T-helper 2 cell treated with Interferon-gamma antibody and Interleukin-4, amounts not matched to agents 5 μg/mL and 100 μg/mL, for 36 hours (primary cell): ENCODE results near the gene IPCEF1.

Experiments
- DNase-seq: peaks from one replicate; pipeline ENCODE4 v3.0.0; 2021; ENCODE audit warnings: low spot score
- H3K27ac Mint-ChIP-seq: one replicate; pipeline ENCODE4 v1.8.0; 2021; ENCODE audit warnings: mild to moderate bottlenecking, mixed read lengths
- H3K27me3 Mint-ChIP-seq: one replicate; pipeline ENCODE4 v1.8.0; 2021; ENCODE audit warnings: low read depth, mixed read lengths
- H3K36me3 Mint-ChIP-seq: one replicate; pipeline ENCODE4 v1.8.0; 2021; ENCODE audit warnings: low read depth, mixed read lengths
- H3K4me1 Mint-ChIP-seq: one replicate; pipeline ENCODE4 v1.8.0; 2021; ENCODE audit warnings: low read depth, mixed read lengths
- H3K4me3 Mint-ChIP-seq: one replicate; pipeline ENCODE4 v1.8.0; 2022; ENCODE audit warnings: mild to moderate bottlenecking, moderate library complexity, mixed read lengths
- H3K9me3 Mint-ChIP-seq: one replicate; pipeline ENCODE4 v1.8.0; 2021; ENCODE audit warnings: mixed read lengths

The IPCEF1 gene

DNA sequence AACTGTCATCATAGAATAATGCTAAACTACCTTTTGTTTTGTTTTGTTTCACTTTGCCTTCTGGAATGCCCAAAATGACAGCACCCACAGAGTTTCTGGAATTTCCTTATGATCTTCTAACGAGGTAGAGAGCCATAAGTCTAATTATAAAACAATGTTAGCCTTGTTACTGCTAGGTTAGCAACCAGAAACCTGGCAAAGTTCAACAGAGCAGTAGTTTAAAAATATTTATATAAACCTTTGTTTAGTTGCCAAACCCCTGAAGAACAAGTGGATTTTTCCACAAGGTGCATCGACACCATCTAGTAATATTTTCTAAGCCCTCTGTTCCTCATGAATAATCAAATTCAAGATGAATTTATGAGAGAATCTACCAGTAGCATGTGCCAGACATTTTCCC lies 27.6 kb upstream of the IPCEF1 start:
- no peak for DNase-seq
- H3K4me1 Mint-ChIP-seq: no peaks in the 10 kb centered on the region
- no peak overlapping the region for H3K4me3 Mint-ChIP-seq
- H3K9me3 Mint-ChIP-seq: no peaks in the 10 kb centered on the region
- no peak overlapping the region for H3K27ac Mint-ChIP-seq
- H3K36me3 Mint-ChIP-seq: no peaks in the 10 kb centered on the region
- H3K27me3 Mint-ChIP-seq: peaks cover 10% of the 10 kb centered on the region

GRCh38 chr6:154383273-154383672 lies 26.7 kb upstream of the IPCEF1 start:
- Mint-ChIP-seq H3K9me3 (no peaks in the 10 kb centered on the region), H3K4me3 (no peak overlapping the region), H3K27ac (no peak overlapping the region), H3K4me1 (no peaks in the 10 kb centered on the region), H3K36me3 (no peaks in the 10 kb centered on the region), H3K27me3 (peaks cover 10% of the 10 kb centered on the region)
- DNase-seq: no peak

- Mint-ChIP-seq H3K27me3 (peaks cover 8% of the 10 kb centered on the region), H3K4me1 (no peaks in the 10 kb centered on the region), H3K27ac (no peak overlapping the region), H3K36me3 (no peaks in the 10 kb centered on the region), H3K9me3 (no peaks in the 10 kb centered on the region), H3K4me3 (no peak overlapping the region)
- DNase-seq: no peak
Observed at GRCh38 chr6:154382740-154383139, 26.1 kb upstream of the IPCEF1 start.

DNA sequence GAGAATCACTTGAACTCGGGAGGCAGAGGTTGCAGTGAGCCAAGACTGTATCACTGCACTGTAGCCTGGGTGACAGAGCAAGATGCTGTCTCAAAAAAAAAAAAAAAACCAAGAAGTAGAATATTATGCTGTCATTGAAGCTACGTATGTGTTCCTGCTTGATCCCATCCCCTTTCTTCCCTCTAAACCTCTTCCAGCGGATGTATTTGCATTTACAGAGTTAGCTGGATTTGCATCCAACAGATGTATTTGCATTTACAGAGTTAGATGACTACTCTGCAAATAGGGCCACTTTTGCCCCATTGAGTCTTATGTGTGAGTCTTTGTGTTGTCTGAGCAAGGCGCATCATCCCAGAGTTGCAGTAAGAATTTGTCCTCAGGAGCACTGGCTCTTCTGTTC lies 24.9 kb upstream of the IPCEF1 start:
- Mint-ChIP-seq H3K9me3 (no peaks in the 10 kb centered on the region), H3K27ac (no peak overlapping the region)

GRCh38 chr6:154380741-154381140 lies 24.1 kb upstream of the IPCEF1 start:
- DNase-seq: no peak
- Mint-ChIP-seq H3K4me3 (no peak overlapping the region), H3K36me3 (no peaks in the 10 kb centered on the region), H3K9me3 (no peaks in the 10 kb centered on the region), H3K27me3 (peaks cover 2% of the 10 kb centered on the region), H3K27ac (no peak overlapping the region), H3K4me1 (no peaks in the 10 kb centered on the region)

More for the DNA sequence above, 24.9 kb upstream of the IPCEF1 start:
- no peaks in the 10 kb centered on the region for H3K36me3 Mint-ChIP-seq
- DNase-seq: no peak
- H3K4me3 Mint-ChIP-seq: no peak overlapping the region
- no peaks in the 10 kb centered on the region for H3K4me1 Mint-ChIP-seq
- peaks cover 4% of the 10 kb centered on the region for H3K27me3 Mint-ChIP-seq

- no peaks in the 10 kb centered on the region for H3K4me1 Mint-ChIP-seq
- DNase-seq: no peak
- H3K36me3 Mint-ChIP-seq: no peaks in the 10 kb centered on the region
- H3K4me3 Mint-ChIP-seq: no peak overlapping the region
- H3K9me3 Mint-ChIP-seq: no peaks in the 10 kb centered on the region
- no peak overlapping the region for H3K27ac Mint-ChIP-seq
- no peaks in the 10 kb centered on the region for H3K27me3 Mint-ChIP-seq
Observed at GRCh38 chr6:154379585-154379984, 23.0 kb upstream of the IPCEF1 start.

GRCh38 chr6:154378518-154378917 lies 21.9 kb upstream of the IPCEF1 start:
- Mint-ChIP-seq H3K4me3 (no peak overlapping the region), H3K27me3 (no peaks in the 10 kb centered on the region), H3K36me3 (no peaks in the 10 kb centered on the region), H3K27ac (no peak overlapping the region), H3K9me3 (no peaks in the 10 kb centered on the region), H3K4me1 (no peaks in the 10 kb centered on the region)
- DNase-seq: no peak

- Mint-ChIP-seq H3K4me3 (no peak overlapping the region), H3K4me1 (no peaks in the 10 kb centered on the region), H3K9me3 (no peaks in the 10 kb centered on the region), H3K27me3 (no peaks in the 10 kb centered on the region), H3K27ac (no peak overlapping the region), H3K36me3 (no peaks in the 10 kb centered on the region)
- no peak for DNase-seq
Observed at GRCh38 chr6:154377726-154378125, 21.1 kb upstream of the IPCEF1 start.

GRCh38 chr6:154373971-154374370 lies 17.4 kb upstream of the IPCEF1 start:
- no peak for DNase-seq
- peaks cover 7% of the 10 kb centered on the region for H3K27me3 Mint-ChIP-seq
- H3K36me3 Mint-ChIP-seq: no peaks in the 10 kb centered on the region
- H3K4me1 Mint-ChIP-seq: no peaks in the 10 kb centered on the region
- no peaks in the 10 kb centered on the region for H3K9me3 Mint-ChIP-seq
- no peak overlapping the region for H3K27ac Mint-ChIP-seq
- H3K4me3 Mint-ChIP-seq: no peak overlapping the region

- DNase-seq: no peak
- Mint-ChIP-seq H3K4me1 (no peaks in the 10 kb centered on the region), H3K27ac (no peak overlapping the region), H3K36me3 (no peaks in the 10 kb centered on the region), H3K4me3 (no peak overlapping the region), H3K9me3 (no peaks in the 10 kb centered on the region), H3K27me3 (peaks cover 7% of the 10 kb centered on the region)
Observed at GRCh38 chr6:154371281-154371680, 14.7 kb upstream of the IPCEF1 start.

DNA sequence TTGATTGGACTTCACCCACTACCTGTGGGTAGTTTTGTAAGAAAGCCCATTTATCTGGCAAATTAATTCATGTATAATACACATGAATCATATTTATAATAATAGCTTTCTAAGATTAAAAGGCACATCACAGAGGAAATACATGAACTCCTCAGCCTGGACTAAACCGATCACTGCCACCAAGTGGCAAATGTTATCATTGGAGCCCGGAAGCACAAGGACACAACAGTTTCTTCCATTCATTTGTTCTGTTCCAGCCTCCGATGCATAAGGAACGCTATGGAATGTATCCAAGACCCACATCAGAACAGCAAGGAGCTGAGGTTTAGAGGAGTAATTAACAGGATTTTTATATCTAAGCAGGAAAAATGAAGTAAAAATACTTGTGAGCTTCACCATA lies 13.9 kb upstream of the IPCEF1 start:
- H3K4me3 Mint-ChIP-seq: no peak overlapping the region

GRCh38 chr6:154367839-154368695 lies 11.5 kb upstream of the IPCEF1 start:
- Mint-ChIP-seq H3K9me3 (no peaks in the 10 kb centered on the region), H3K27me3 (peaks cover 15% of the 10 kb centered on the region), H3K36me3 (no peaks in the 10 kb centered on the region), H3K4me3 (no peak overlapping the region), H3K27ac (no peak overlapping the region), H3K4me1 (no peaks in the 10 kb centered on the region)
- DNase-seq: no peak

More for the DNA sequence above, 13.9 kb upstream of the IPCEF1 start:
- H3K4me1 Mint-ChIP-seq: no peaks in the 10 kb centered on the region
- no peaks in the 10 kb centered on the region for H3K9me3 Mint-ChIP-seq
- H3K27me3 Mint-ChIP-seq: peaks cover 7% of the 10 kb centered on the region
- no peak overlapping the region for H3K27ac Mint-ChIP-seq
- no peaks in the 10 kb centered on the region for H3K36me3 Mint-ChIP-seq
- DNase-seq: no peak

- Mint-ChIP-seq H3K36me3 (no peaks in the 10 kb centered on the region), H3K4me3 (no peak overlapping the region), H3K4me1 (no peaks in the 10 kb centered on the region), H3K27ac (no peak overlapping the region), H3K27me3 (peaks cover 15% of the 10 kb centered on the region), H3K9me3 (no peaks in the 10 kb centered on the region)
- no peak for DNase-seq
Observed at GRCh38 chr6:154367336-154367735, 10.7 kb upstream of the IPCEF1 start.

- no peaks in the 10 kb centered on the region for H3K9me3 Mint-ChIP-seq
- H3K4me3 Mint-ChIP-seq: no peak overlapping the region
- H3K36me3 Mint-ChIP-seq: no peaks in the 10 kb centered on the region
- peaks cover 2% of the 10 kb centered on the region for H3K4me1 Mint-ChIP-seq
- DNase-seq: no peak
- H3K27ac Mint-ChIP-seq: no peak overlapping the region
- peaks cover 17% of the 10 kb centered on the region for H3K27me3 Mint-ChIP-seq
Observed at GRCh38 chr6:154363821-154364220, 7.2 kb upstream of the IPCEF1 start.

- no peak overlapping the region for H3K4me3 Mint-ChIP-seq
- H3K4me1 Mint-ChIP-seq: peaks cover 2% of the 10 kb centered on the region
- no peak overlapping the region for H3K27ac Mint-ChIP-seq
- H3K36me3 Mint-ChIP-seq: no peaks in the 10 kb centered on the region
- H3K27me3 Mint-ChIP-seq: peaks cover 22% of the 10 kb centered on the region
- no peak for DNase-seq
- no peaks in the 10 kb centered on the region for H3K9me3 Mint-ChIP-seq
Observed at GRCh38 chr6:154361476-154361875, 4.9 kb upstream of the IPCEF1 start.
